Spleen (tissue), 7 donors: ENCODE measurements around the gene RFPL4AL1.

Experiments
- CTCF ChIP-seq, 11 experiments: fragments of 200-600 bp in 7 of 11; fragments of 450-650 bp in 4 of 11; sonication (generic) in 4 of 11; IDR thresholded peaks in 8 of 11; conservative IDR thresholded peaks in 3 of 11; 1 replicate in 7 of 11; 2 replicates in 4 of 11; pipeline versions ENCODE4 v1.4.0 to v1.8.0; 2016 to 2021; ENCODE audit warnings: antibody characterized with exemption in 11 of 11, inconsistent platforms in 4 of 11, mild to moderate bottlenecking in 1 of 11
- POLR2A ChIP-seq, 3 donors: fragments of 450-650 bp; IDR thresholded peaks; one replicate each; pipeline ENCODE4 v1.5.1; 2017; ENCODE audit warnings: antibody characterized with exemption in 3 of 3, mild to moderate bottlenecking in 1 of 3
- POLR2AphosphoS5 ChIP-seq, 3 donors: sonication (generic); formaldehyde crosslinking; IDR thresholded peaks; one replicate each; pipeline ENCODE4 v1.5.1; 2017; ENCODE audit warnings: antibody characterized with exemption in 3 of 3
- donor health status: DM: no; HTN: no; CAD: no; lungs with moderate emphysema.
- donor health status: DM: no; HTN: no; CAD: no.
- donor health status: DM: no; HTN: no; CAD: no.

DNA sequence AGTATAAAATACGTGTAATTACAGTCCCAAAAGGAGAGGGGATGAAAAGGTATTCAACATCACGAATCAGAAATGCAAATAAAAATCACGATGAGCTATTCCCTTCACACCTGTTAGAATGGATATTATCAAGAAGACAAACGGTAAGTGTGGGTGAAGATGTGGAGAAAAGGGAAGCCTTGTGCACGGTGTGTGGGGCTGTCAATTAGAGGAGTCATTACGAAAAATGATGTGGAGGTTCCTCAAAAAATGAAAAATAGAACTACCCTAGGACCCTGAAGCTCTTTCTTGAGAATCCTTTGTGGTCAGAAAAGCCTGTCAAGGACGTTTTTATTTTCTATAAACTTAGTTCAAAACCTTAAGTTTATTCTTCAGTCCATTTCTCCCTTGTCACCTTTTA lies 43.5 kb downstream of the RFPL4AL1 start:
- no peak for TF ChIP-seq CTCF (IDR thresholded peaks at IDR 0.05 in 8 of 11, conservative IDR thresholded peaks at IDR 0.05 in 3 of 11)
- no peak for TF ChIP-seq POLR2A (IDR thresholded peaks at IDR 0.05)
- TF ChIP-seq POLR2AphosphoS5 (IDR thresholded peaks at IDR 0.05), result no peak
